B cell (primary cell): ENCODE data around the gene DPP10.

Experiments used
- EZH2 ChIP-seq: IDR thresholded peaks from 2 replicates; pipeline ENCODE4 v1.6.1; 2012; ENCODE audit warnings: borderline replicate concordance, low read depth, mild to moderate bottlenecking, moderate library complexity, low read length; ENCODE audit not compliant: insufficient read depth, poor library complexity, severe bottlenecking
- TF ChIP-seq, protein P1 (sequence below): fragments of 200-600 bp; IDR thresholded peaks from one replicate; pipeline ENCODE4 v1.8.0; 2022; ENCODE audit warnings: antibody characterized with exemption, mild to moderate bottlenecking

DNA sequence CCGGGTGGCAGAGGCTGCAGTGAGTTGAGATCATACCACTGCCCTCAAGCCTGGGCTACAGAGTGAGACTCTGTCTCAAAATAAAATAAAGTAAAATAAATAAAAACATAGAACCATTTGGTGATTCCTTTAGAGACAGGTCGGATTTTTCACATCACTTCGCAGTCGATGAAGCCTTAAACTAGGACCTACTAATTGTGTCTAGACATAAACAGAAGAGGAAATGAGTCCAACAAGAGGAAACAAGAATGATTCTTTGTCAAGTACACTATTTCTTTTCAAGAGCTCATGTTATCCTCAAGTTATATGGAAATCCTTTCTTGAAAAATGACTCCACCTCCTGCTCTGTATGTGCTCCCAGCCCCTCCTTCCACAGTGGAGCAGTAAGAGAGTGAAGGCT lies 758.9 kb downstream of the DPP10 start:
- TF ChIP-seq, protein P1, sequence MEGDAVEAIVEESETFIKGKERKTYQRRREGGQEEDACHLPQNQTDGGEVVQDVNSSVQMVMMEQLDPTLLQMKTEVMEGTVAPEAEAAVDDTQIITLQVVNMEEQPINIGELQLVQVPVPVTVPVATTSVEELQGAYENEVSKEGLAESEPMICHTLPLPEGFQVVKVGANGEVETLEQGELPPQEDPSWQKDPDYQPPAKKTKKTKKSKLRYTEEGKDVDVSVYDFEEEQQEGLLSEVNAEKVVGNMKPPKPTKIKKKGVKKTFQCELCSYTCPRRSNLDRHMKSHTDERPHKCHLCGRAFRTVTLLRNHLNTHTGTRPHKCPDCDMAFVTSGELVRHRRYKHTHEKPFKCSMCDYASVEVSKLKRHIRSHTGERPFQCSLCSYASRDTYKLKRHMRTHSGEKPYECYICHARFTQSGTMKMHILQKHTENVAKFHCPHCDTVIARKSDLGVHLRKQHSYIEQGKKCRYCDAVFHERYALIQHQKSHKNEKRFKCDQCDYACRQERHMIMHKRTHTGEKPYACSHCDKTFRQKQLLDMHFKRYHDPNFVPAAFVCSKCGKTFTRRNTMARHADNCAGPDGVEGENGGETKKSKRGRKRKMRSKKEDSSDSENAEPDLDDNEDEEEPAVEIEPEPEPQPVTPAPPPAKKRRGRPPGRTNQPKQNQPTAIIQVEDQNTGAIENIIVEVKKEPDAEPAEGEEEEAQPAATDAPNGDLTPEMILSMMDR = no peak
- no peak for TF ChIP-seq EZH2
